CD4-positive, alpha-beta T cell treated with Interleukin-6 for 4 hours (primary cell): ENCODE results near the gene AP1M1.
A peak's percentile ranks its signal among the peaks of the same experiment; 100 is the strongest.
"Not testable (repeated sequence)": the region's sequence is repeated elsewhere in the genome, so short reads cannot be mapped to it uniquely, and the experiment has no call there.

ENCODE experiments used
- DNase-seq: peaks from one replicate; pipeline ENCODE4 v3.0.0-alpha.2; 2020; ENCODE audit warnings: mixed read lengths

AP1M1 gene

DNA sequence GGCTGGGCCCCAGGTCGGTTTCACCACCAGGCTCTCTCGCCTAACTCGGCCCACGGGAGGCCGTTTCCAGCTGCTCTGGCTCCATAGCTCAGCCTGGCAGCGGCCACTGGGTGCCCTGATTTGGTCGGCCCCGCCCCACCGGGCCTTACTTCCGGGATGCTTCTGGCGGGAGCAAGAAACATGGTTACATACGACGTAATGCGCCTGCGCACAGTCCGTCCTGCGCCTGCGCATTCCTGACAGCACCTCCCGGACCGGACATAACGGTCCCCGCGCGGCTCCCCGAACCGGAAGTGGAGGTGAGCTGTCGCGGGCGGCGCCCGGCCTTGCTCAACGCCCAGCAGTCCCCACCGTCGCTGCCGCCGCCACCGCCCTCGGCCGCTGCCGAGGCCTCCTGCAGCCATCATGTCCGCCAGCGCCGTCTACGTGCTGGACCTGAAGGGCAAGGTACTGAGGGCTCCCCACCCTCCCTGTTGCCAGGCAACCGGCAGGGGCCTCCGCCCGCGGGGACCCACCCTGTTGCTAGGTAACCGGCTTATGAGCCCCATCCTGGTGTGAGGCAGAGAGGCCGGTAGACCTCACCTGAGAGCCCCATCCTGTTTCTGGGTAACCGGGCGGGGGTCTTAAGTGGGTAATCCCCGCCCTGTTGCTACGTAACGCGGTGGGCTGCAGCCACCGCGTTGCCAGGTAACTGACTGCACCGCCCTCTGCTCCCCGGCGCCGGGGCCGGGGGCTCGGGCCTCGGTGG, at the start of gene AP1M1:
TSS of gene AP1M1 (plus strand) at position 290 of the 748 bp plus-strand sequence. CDS start at position 406, 116 bp downstream.
- peak; percentile 99 for DNase-seq

- no peak for DNase-seq
These were observed 49.1 kb upstream of the AP1M1 start for GRCh38 chr19:16148443-16149229.

- DNase-seq, result no peak
These were observed 44.0 kb upstream of the AP1M1 start for GRCh38 chr19:16153582-16154336.

DNA sequence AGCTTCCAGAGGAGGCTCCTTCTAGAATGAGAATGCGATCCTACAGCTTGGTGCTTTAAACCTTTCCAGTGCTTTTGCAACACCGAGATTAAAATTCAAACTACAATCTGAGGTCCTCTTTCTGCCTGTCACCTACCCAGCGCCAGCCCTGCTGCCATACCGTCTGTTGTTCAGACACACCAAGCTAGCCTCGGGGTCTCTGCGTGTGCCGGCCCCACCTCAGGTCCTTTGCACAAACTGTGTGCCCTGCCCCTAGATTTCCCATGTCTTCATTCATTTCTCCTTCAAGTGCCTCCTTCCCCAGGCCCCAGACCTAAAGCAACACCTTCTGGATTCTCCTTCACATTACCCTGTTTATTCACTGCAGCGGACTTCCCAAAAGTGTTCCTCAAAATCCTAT, 43.2 kb upstream of the AP1M1 start:
- no peak for DNase-seq

DNA sequence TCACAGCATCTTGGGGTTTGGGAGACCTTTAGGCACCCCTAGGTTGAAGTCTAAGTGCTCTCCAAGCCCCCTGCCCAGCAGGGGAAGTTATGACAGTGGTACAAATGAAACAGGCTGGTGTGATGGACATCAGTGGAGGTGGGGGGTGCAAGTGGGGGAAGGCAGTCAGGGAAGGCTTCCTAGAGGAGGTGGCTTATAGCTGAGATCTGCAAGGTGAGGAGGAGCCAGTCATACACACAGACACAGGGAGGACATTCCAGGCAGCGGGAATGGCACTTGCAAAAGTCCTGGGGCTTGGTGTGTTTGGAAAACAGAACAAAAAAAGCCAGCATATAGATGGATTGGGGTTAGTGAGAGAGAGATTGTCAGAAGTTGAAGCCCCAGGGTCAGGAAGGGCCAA, 42.6 kb upstream of the AP1M1 start:
- DNase-seq, result no peak

GRCh38 chr19:16156904-16157303, 40.8 kb upstream of the AP1M1 start:
- no peak for DNase-seq

DNA sequence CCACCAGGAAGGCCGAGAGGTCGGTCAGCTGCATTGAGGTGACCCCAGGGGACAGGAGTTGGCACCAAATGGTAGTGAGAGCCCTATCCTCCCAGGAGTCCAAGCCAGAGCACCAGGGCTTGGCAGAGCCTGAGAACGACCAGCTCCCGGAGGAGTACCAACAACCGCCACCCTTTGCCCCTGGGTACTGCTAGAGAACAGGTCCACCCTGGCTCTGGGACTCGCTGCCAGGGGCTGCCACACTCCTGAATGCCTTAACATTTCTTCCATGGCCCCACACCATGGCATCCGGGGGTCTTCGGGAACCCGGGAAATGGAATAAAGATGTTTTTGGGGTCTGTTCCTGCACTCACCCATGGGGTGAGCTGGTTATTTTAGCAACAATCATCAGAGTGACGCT, 40.1 kb upstream of the AP1M1 start:
- DNase-seq, result no peak

DNA sequence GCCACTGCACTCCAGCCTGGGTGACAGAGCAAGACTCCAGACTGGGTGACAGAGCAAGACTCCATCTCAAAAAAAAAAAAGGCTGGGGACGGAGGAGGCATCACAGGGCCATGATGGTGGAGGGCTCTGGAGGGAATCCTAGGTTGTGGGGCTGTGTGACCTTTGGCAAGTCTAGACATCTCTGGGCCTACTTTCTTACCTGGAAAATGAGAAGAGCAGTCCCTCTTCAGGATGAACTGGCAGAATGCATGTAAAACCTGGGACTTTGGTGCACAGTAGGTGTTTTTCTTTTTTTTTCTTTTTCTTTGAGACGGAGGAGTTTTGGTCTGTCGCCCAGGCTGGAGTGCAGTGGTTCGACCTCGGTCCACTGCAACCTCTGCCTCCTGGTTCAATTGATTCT, 38.1 kb upstream of the AP1M1 start:
- DNase-seq, result no peak

DNA sequence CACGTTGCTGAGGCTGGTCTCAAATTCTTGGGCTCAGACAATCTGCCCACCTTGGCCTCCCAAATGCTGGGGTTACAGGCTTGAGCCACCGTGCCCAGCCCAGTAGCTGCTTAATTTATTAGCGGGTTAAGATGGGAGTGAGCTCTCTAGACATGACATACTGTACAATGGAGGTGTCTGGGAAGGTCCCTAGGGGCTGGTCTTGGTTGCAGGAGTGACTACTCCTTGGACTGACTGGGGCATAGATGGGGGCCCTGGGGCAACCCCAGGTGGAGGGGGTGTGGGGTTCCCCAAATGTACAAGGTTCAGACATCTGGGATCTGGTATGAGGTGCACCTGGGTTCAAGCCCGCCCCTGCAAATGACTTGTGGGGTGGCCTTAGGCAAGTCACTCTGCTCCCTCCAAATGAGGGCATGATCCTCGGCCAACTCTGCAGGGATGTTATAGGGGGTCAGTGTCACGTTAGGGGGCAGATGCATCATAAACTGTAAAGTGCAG, 37.2 kb upstream of the AP1M1 start:
- DNase-seq, result no peak

DNA sequence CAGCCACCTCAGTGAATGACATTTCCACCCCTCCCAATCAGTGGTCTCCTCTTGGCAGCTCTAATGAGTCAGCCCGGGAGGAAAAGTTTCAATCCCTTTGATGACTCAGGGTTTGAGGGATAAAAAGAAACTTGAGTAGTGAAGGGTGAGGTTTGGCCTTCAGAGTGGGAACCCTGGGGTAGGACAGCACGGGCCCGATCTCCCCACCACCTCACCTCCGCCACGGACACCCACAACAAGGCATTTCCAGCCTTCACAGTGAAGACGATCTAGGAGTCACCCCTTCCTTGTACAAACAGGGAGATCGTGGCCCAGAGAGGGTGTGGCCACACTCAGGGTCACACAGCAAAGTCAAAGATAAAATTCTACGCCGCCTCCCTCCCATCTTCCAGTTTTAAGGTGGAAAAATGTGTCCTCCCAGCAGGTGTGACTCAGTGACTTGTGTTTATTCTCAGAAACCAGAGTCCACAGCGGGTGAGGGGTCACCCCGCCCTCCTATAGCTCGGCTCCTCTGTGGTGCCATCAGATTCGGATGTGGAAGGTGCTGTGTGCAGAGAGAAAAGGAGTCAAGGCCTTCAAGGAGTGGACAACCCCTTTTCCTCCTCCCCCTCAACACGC, 36.7 kb upstream of the AP1M1 start:
- DNase-seq, result no peak

GRCh38 chr19:16161840-16162239, 35.9 kb upstream of the AP1M1 start:
- no peak for DNase-seq

DNA sequence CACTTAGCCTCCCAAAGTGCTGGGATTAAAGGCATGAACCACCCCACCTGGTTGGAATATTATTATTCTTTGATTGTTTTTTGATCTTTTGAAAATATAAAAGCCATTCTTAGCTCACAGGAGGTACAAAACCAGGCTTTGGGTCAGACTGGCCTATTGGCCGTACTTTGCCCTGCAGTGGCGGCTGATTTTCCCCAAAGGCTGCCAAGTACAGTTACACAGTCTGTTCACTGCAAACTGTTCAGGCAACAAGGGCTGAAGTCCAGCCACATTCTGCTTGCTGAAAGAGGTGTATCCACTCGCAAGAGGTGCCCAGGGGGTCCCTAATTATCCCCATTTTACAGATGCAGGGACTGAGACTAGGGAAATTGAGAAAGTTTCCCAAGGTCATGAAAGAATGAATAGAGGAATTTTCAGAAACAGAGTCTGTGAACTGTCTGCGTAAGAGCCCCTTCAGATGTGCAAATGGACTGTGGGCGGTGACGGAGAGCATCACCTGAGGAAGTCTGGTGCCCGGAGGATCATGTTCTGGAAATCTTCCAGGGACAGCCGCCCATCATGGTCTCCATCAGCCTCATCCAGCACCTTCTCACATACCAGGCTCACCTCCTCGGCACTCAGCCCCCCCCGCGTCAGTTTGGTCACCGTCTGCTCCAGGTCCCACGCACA, 33.4 kb upstream of the AP1M1 start:
- DNase-seq, result no peak

DNA sequence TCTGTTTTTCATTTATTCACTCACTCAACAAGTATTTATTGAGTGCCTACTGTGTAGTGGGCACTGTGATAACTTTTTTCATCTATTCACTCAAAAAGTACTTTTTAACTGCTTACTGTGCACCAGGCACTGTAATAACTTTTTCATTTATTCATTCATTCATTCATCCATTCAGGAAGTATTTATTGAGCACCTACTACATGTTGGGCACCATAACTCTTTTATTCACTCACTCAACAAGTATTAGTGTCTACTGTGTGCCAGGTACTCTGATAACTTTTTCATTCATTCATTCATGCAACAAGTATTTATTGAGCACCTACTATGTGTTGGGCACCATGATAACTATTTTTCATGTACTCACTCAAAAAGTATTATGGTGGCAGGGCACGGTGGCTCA, 31.3 kb upstream of the AP1M1 start:
- DNase-seq, result no peak

GRCh38 chr19:16167055-16167454, 30.7 kb upstream of the AP1M1 start:
- no peak for DNase-seq

GRCh38 chr19:16168465-16169081, 29.1 kb upstream of the AP1M1 start:
- no peak for DNase-seq

DNA sequence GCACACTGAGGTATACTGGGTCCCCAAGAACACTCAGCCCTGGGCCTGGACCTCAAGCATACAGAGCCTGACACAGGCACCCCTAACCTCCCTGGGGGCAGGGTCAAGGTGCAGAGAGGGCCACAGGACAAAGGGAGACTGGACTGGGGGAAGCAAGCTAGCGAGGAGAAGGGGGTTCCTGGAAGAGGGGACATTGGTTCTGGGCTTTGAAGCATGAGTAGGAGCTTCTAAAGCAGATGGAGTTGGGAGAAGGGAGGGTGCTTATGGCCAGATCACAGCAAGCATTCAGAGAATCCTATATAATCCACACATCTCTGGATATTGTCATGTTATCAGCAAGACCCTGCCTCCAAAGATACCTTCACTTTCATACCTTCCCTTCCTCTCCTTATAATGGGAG, 27.6 kb upstream of the AP1M1 start:
- no peak for DNase-seq

GRCh38 chr19:16175954-16176353, 21.8 kb upstream of the AP1M1 start:
- DNase-seq, result no peak

DNA sequence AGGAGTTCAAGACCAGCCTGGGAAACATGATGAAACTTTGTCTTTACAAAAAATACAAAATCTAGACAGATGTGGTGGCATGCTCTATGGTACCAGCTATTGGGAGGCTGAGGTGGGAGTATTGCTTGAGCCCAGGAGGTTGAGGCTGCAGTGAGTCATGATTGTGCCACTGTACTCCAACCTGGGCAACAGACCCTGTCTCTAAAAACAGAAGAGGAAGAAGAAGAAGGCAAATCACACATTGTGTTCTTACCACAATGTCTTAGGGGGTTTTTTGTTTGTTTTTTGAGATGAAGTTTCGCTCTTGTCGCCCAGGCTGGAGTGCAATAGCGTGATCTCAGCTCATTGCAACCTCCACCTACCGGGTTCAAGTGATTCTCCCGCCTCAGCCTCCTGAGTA, 18.8 kb upstream of the AP1M1 start:
- not testable (repeated sequence) for DNase-seq

DNA sequence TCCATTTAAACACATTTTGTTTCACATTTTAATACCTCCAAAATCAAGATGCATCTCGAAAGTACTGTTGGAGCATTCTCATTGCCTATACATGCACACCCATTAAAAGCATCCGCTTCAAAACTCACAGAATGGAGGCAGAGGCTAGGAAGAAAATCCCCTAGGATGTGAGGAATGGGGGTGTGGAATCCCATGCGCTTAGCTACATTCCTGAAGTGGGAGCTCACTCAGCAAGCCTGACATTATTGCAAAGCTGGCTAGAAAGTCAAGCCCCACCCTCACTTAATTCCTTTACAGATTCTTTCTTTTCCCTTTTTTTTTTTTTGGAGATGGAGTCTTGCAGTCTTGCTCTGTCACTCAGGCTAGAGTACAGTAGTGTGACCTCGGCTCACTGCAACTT, 17.1 kb upstream of the AP1M1 start:
- no peak for DNase-seq

- DNase-seq, result no peak
These were observed 13.0 kb upstream of the AP1M1 start for GRCh38 chr19:16184665-16185122.

- peak; percentile 99 for DNase-seq
These were observed 12.5 kb upstream of the AP1M1 start, which contains the start of gene FAM32A for GRCh38 chr19:16185123-16185767. FAM32A (plus strand) TSS chr19:16185410; CDS start chr19:16185443, 33 bp downstream.
